H9 (cell line): ENCODE measurements around the gene PDIA4. TPM values are rescaled to one million over a fixed set of nuclear protein-coding genes. Genes with fewer than 3 reads are reported as not detected.

ENCODE experiments used
- DNase-seq: peaks from one replicate; pipeline ENCODE4 v3.0.0-alpha.2; 2017
- H2AFZ ChIP-seq: one replicate; pipeline ENCODE4 v1.6.1; 2013; ENCODE audit warnings: mild to moderate bottlenecking, low read length, control low read depth, moderate library complexity
- H2AK5ac ChIP-seq: 2 replicates; pipeline ENCODE4 v1.6.1; 2013; ENCODE audit warnings: low read length, control low read depth, mixed read lengths; ENCODE audit not compliant: insufficient read length
- H2BK120ac ChIP-seq: one replicate; pipeline ENCODE4 v1.6.1; 2013; ENCODE audit warnings: low read depth, mild to moderate bottlenecking, low read length, control low read depth, inconsistent platforms; ENCODE audit not compliant: poor library complexity, severe bottlenecking
- H2BK12ac ChIP-seq: 2 replicates; pipeline ENCODE4 v1.6.1; 2013; ENCODE audit warnings: low read length, control low read depth, mixed read lengths, low read depth; ENCODE audit not compliant: insufficient read length
- H2BK15ac ChIP-seq: 2 replicates; pipeline ENCODE4 v1.6.1; 2013; ENCODE audit warnings: low read depth, low read length, control low read depth
- H2BK20ac ChIP-seq: one replicate; pipeline ENCODE4 v1.6.1; 2013; ENCODE audit warnings: low read depth, mild to moderate bottlenecking, low read length, control low read depth, inconsistent platforms; ENCODE audit not compliant: poor library complexity, severe bottlenecking
- H2BK5ac ChIP-seq: 2 replicates; pipeline ENCODE4 v1.6.1; 2013; ENCODE audit warnings: low read length, control low read depth, mixed read lengths; ENCODE audit not compliant: insufficient read length
- H3K14ac ChIP-seq: 2 replicates; pipeline ENCODE4 v1.6.1; 2013; ENCODE audit warnings: low read length, control low read depth; ENCODE audit not compliant: insufficient read depth
- H3K18ac ChIP-seq: 2 replicates; pipeline ENCODE4 v1.6.1; 2013; ENCODE audit warnings: low read depth, mild to moderate bottlenecking, mixed read lengths, low read length, control low read depth; ENCODE audit not compliant: insufficient read length
- H3K23ac ChIP-seq: 2 replicates; pipeline ENCODE4 v1.6.1; 2013; ENCODE audit warnings: low read length, control low read depth, mixed read lengths, low read depth; ENCODE audit not compliant: insufficient read length
- H3K23me2 ChIP-seq: 2 replicates; pipeline ENCODE4 v1.6.1; 2013; ENCODE audit warnings: low read depth, mild to moderate bottlenecking, mixed read lengths, low read length, control low read depth; ENCODE audit not compliant: insufficient read length, poor library complexity, severe bottlenecking
- H3K27ac ChIP-seq: 2 replicates; pipeline ENCODE4 v1.5.1; 2013; ENCODE audit warnings: low read length, control low read depth, mixed read lengths, low read depth; ENCODE audit not compliant: insufficient read length
- H3K27me3 ChIP-seq: 2 replicates; pipeline ENCODE4 v1.6.1; 2013; ENCODE audit warnings: low read length, control low read depth, inconsistent platforms; ENCODE audit not compliant: insufficient read depth
- H3K4ac ChIP-seq: 2 replicates; pipeline ENCODE4 v1.6.1; 2013; ENCODE audit warnings: low read depth, mild to moderate bottlenecking, control low read depth, inconsistent platforms, low read length, moderate library complexity
- H3K4me1 ChIP-seq: 2 replicates; pipeline ENCODE4 v1.6.1; 2013; ENCODE audit warnings: low read length, control low read depth, inconsistent platforms; ENCODE audit not compliant: insufficient read depth
- H3K4me2 ChIP-seq: 2 replicates; pipeline ENCODE4 v1.6.1; 2013; ENCODE audit warnings: low read length, control low read depth, mixed read lengths; ENCODE audit not compliant: insufficient read length, insufficient read depth
- H3K56ac ChIP-seq: 2 replicates; pipeline ENCODE4 v1.6.1; 2013; ENCODE audit warnings: low read depth, mild to moderate bottlenecking, mixed read lengths, low read length, control low read depth; ENCODE audit not compliant: insufficient read length
- H3K79me1 ChIP-seq: 2 replicates; pipeline ENCODE4 v1.6.1; 2013; ENCODE audit warnings: low read depth, mild to moderate bottlenecking, moderate library complexity, low read length, control low read depth, inconsistent platforms; ENCODE audit not compliant: insufficient read depth, poor library complexity, severe bottlenecking
- H3K79me2 ChIP-seq: 2 replicates; pipeline ENCODE4 v1.6.1; 2013; ENCODE audit warnings: low read length, control low read depth, inconsistent platforms; ENCODE audit not compliant: insufficient read depth
- H3K9ac ChIP-seq: 2 replicates; pipeline ENCODE4 v1.6.1; 2013; ENCODE audit warnings: low read length, control low read depth, mixed read lengths; ENCODE audit not compliant: insufficient read length; ENCODE audit errors: extremely low read depth
- H3K9me3 ChIP-seq: one replicate; pipeline ENCODE4 v1.6.1; 2013; ENCODE audit warnings: low read depth, low read length, inconsistent platforms; ENCODE audit not compliant: control insufficient read depth
- H3T11ph ChIP-seq: one replicate; pipeline ENCODE4 v1.6.1; 2013; ENCODE audit warnings: mild to moderate bottlenecking, low read length, control low read depth, inconsistent platforms
- H4K20me1 ChIP-seq: one replicate; pipeline ENCODE4 v1.6.1; 2013; ENCODE audit not compliant: control insufficient read depth, insufficient read length, insufficient read depth
- H4K5ac ChIP-seq: 2 replicates; pipeline ENCODE4 v1.6.1; 2013; ENCODE audit warnings: low read depth, mild to moderate bottlenecking, mixed read lengths, low read length, control low read depth; ENCODE audit not compliant: insufficient read length
- H4K8ac ChIP-seq: replicated peaks from 2 replicates; pipeline ENCODE4 v1.6.1; 2013; ENCODE audit warnings: low read length, control low read depth, mixed read lengths, low read depth; ENCODE audit not compliant: insufficient read length
- H4K91ac ChIP-seq: 2 replicates; pipeline ENCODE4 v1.6.1; 2013; ENCODE audit warnings: low read depth, mild to moderate bottlenecking, moderate library complexity, mixed read lengths, low read length, control low read depth; ENCODE audit not compliant: insufficient read length
- H3K27ac Mint-ChIP-seq, 3 experiments: 2 replicates in 2 of 3; 3 replicates in 1 of 3; pipeline ENCODE4 v1.8.0; 2020 to 2021; ENCODE audit warnings: mixed read lengths in 3 of 3, mild to moderate bottlenecking in 1 of 3, moderate library complexity in 1 of 3
- H3K27me3 Mint-ChIP-seq: 2 replicates; pipeline ENCODE4 v1.8.0; 2021; ENCODE audit warnings: low read depth, mild to moderate bottlenecking, moderate library complexity, mixed read lengths
- H3K36me3 Mint-ChIP-seq, 3 experiments: 2 replicates in 2 of 3; 3 replicates in 1 of 3; pipeline ENCODE4 v1.8.0; 2020 to 2021; ENCODE audit warnings: low read depth in 3 of 3, mixed read lengths in 3 of 3; ENCODE audit not compliant: insufficient read depth in 1 of 3
- H3K4me1 Mint-ChIP-seq, 2 experiments: 2 replicates each; pipeline ENCODE4 v1.8.0; 2020; ENCODE audit warnings: mixed read lengths in 2 of 2
- H3K4me3 Mint-ChIP-seq, 2 experiments: 2 replicates in 1 of 2; 3 replicates in 1 of 2; pipeline ENCODE4 v1.8.0; 2020 to 2021; ENCODE audit warnings: mild to moderate bottlenecking in 2 of 2, mixed read lengths in 2 of 2, moderate library complexity in 1 of 2
- H3K9me3 Mint-ChIP-seq, 2 experiments: 2 replicates in 1 of 2; 3 replicates in 1 of 2; pipeline ENCODE4 v1.8.0; 2020; ENCODE audit warnings: mild to moderate bottlenecking in 2 of 2, mixed read lengths in 2 of 2, moderate library complexity in 1 of 2
- CTCF ChIP-seq: fragments of 200-600 bp; sonication (generic); conservative IDR thresholded peaks from 3 replicates; pipeline ENCODE4 v1.8.0; 2021; ENCODE audit warnings: antibody characterized with exemption, mild to moderate bottlenecking
- WGBS: extraction: QIAGEN DNeasy Blood & Tissue Kit; methylation state at CpG from one replicate; pipeline ENCODE4 v1.1.7; 2013; ENCODE audit warnings: missing lambda C conversion rate, low lambda C conversion rate, mixed read lengths; ENCODE audit not compliant: insufficient read length; ENCODE audit errors: extremely low coverage; 5-methylcytosine and 5-hydroxymethylcytosine counted together
- total RNA-seq: library from RNA; stranded (reverse); gene quantifications from 2 replicates; pipeline ENCODE4 v1.2.1, GENCODE V29; 2021

The PDIA4 gene
- total RNA-seq, 1 experiment from 2014 or later: 217 TPM

GRCh38 chr7:149071641-149072437 is 43.5 kb upstream of the PDIA4 start:
- peak; percentile 91 for TF ChIP-seq CTCF
- H4K20me1 ChIP-seq: no peaks in the 10 kb centered on the region
- H3K9ac ChIP-seq: no peak overlapping the region
- H4K8ac ChIP-seq: no peak overlapping the region
- H2BK15ac ChIP-seq: no peak overlapping the region
- H3K14ac ChIP-seq: no peak overlapping the region
- no CpG with 5 or more reads among the region's 46 CpGs for WGBS
- no peak overlapping the region for H2BK12ac ChIP-seq
- Mint-ChIP-seq H3K27ac (peak overlapping the region; percentile 76 to 93 (median 90); a peak in 3 of 7 replicates), H3K9me3 (no peaks in the 10 kb centered on the region), H3K4me1 (peaks cover 2% of the 10 kb centered on the region in 2 experiments; a peak in 1 of 4 replicates), H3K4me3 (no peak overlapping the region; a peak in 1 of 5 replicates), H3K36me3 (peaks cover 19 to 65% (median 51%) of the 10 kb centered on the region in 3 experiments), H3K27me3 (no peaks in the 10 kb centered on the region)
- no peaks in the 10 kb centered on the region for H3K27me3 ChIP-seq
- H3K27ac ChIP-seq: no peak overlapping the region
- no peaks in the 10 kb centered on the region for H3K23me2 ChIP-seq
- no peaks in the 10 kb centered on the region for H3K79me1 ChIP-seq
- H3T11ph ChIP-seq: no peak overlapping the region
- H3K18ac ChIP-seq: no peak overlapping the region
- H3K4me2 ChIP-seq: no peak overlapping the region
- H2BK120ac ChIP-seq: no peak overlapping the region
- H2BK20ac ChIP-seq: no peak overlapping the region
- no peaks in the 10 kb centered on the region for H3K4me1 ChIP-seq
- H3K9me3 ChIP-seq: no peaks in the 10 kb centered on the region
- H2AK5ac ChIP-seq: no peak overlapping the region
- H4K91ac ChIP-seq: no peak overlapping the region
- peak; percentile 90 for DNase-seq
- H3K56ac ChIP-seq: no peak overlapping the region
- H3K4ac ChIP-seq: no peak overlapping the region
- no peaks in the 10 kb centered on the region for H3K79me2 ChIP-seq
- H4K5ac ChIP-seq: no peak overlapping the region
- H2BK5ac ChIP-seq: no peak overlapping the region
- no peak overlapping the region for H3K23ac ChIP-seq
- no peak overlapping the region for H2AFZ ChIP-seq
